Measurements from ENCODE around the gene NOM1. TPM values are rescaled to one million over a fixed set of nuclear protein-coding genes. Genes with fewer than 3 reads are reported as not detected.

Gene NOM1
- total and polyA plus RNA-seq, 7 donors = 1.8 to 19.1 (median 14.1) TPM

- H3K9me3 ChIP-seq = peaks cover 0 to 6% (median 0%) of the 10 kb centered on the region in 4 donors
- WGBS, 2 donors = 51 to 83% methylated on average over 5 of the region's 5 CpGs
- H3K4me3 ChIP-seq = no peak overlapping the region
- H3K27ac ChIP-seq = no peak overlapping the region
- peaks cover 0 to 32% (median 3%) of the 10 kb centered on the region in 4 donors for H3K36me3 ChIP-seq
- H3K27me3 ChIP-seq = no peaks in the 10 kb centered on the region
- H3K4me1 ChIP-seq = no peaks in the 10 kb centered on the region
- DNase-seq = no peak
- TF ChIP-seq CTCF (IDR thresholded peaks at IDR 0.05) (no peak), POLR2AphosphoS5 (IDR thresholded peaks at IDR 0.05) (no peak), EP300 (IDR thresholded peaks at IDR 0.05) (no peak)
- intact Hi-C loops (cut with DNase I) = no loop called here
These were observed 26.1 kb downstream of the NOM1 start for GRCh38 chr7:156975620-156976019.

GRCh38 chr7:156979007-156979606 lies 29.6 kb downstream of the NOM1 start:
- intact Hi-C loops (cut with DNase I) = no loop called here
- Histone ChIP-seq H3K27me3 (no peaks in the 10 kb centered on the region), H3K4me3 (no peak overlapping the region), H3K9me3 (peaks cover 0 to 6% (median 0%) of the 10 kb centered on the region in 4 donors), H3K4me1 (peaks cover 0 to 5% (median 1%) of the 10 kb centered on the region in 4 donors), H3K36me3 (no peaks in the 10 kb centered on the region), H3K27ac (no peak overlapping the region)
- no peak for DNase-seq
- TF ChIP-seq POLR2A (IDR thresholded peaks at IDR 0.05) (no peak), POLR2AphosphoS5 (IDR thresholded peaks at IDR 0.05) (no peak), EP300 (IDR thresholded peaks at IDR 0.05) (no peak), CTCF (IDR thresholded peaks at IDR 0.05) (no peak)
- WGBS, 2 donors = 91% methylated on average over 1 of the region's 1 CpG

- H3K4me3 ChIP-seq = no peak overlapping the region
- no peak overlapping the region for H3K27ac ChIP-seq
- TF ChIP-seq CTCF (IDR thresholded peaks at IDR 0.05) = no peak
- TF ChIP-seq POLR2A (IDR thresholded peaks at IDR 0.05) = no peak
- TF ChIP-seq EP300 (IDR thresholded peaks at IDR 0.05) = no peak
- TF ChIP-seq POLR2AphosphoS5 (IDR thresholded peaks at IDR 0.05) = no peak
- H3K36me3 ChIP-seq = no peaks in the 10 kb centered on the region
- intact Hi-C loops (cut with DNase I) = no loop called here
- no peaks in the 10 kb centered on the region for H3K27me3 ChIP-seq
- H3K4me1 ChIP-seq = peaks cover 0 to 8% (median 7%) of the 10 kb centered on the region in 4 donors
- H3K9me3 ChIP-seq = peaks cover 0 to 6% (median 0%) of the 10 kb centered on the region in 4 donors
- no peak for DNase-seq
- WGBS, 2 donors = 95 to 96% methylated on average over 4 of the region's 4 CpGs
These were observed 30.2 kb downstream of the NOM1 start for GRCh38 chr7:156979711-156980110.

GRCh38 chr7:156984174-156984891 lies 34.8 kb downstream of the NOM1 start:
- no peak for DNase-seq
- Histone ChIP-seq H3K4me1 (peaks cover 0 to 13% (median 11%) of the 10 kb centered on the region in 4 donors), H3K4me3 (peak overlapping the region in 3 of 4 donors; percentile 1 to 19 (median 13)), H3K9me3 (peaks cover 0 to under 1% (median 0%) of the 10 kb centered on the region in 4 donors), H3K36me3 (no peaks in the 10 kb centered on the region), H3K27me3 (peaks cover 0 to 4% (median 0%) of the 10 kb centered on the region in 3 donors), H3K27ac (peak overlapping the region in 3 of 4 donors; percentile 4 to 46 (median 15))
- WGBS, 2 donors = 17 to 53% methylated on average over 14 of the region's 14 CpGs
- intact Hi-C loops (cut with DNase I) = no loop called here
- TF ChIP-seq POLR2A (IDR thresholded peaks at IDR 0.05) = no peak
- TF ChIP-seq EP300 (IDR thresholded peaks at IDR 0.05) = peak in 1 of 4 donors; percentile 52
- TF ChIP-seq POLR2AphosphoS5 (IDR thresholded peaks at IDR 0.05) = peak in 3 of 4 donors; percentile 4 to 84 (median 61)
